LNCaP clone FGC (cell line): ENCODE measurements around the gene MARK3.

Experiments used
- DNase-seq: peaks from one replicate; pipeline ENCODE4 v3.0.0-alpha.2; 2011; ENCODE audit warnings: low read depth
- H3K4me3 ChIP-seq: 2 replicates; pipeline ENCODE4 v1.5.1; 2011; ENCODE audit warnings: mild to moderate bottlenecking, low read depth, low read length, control low read depth
- CTCF ChIP-seq: IDR thresholded peaks from 2 replicates; pipeline ENCODE4 v1.5.1; 2012; ENCODE audit warnings: mild to moderate bottlenecking; ENCODE audit not compliant: control insufficient read depth, insufficient read depth; ENCODE audit errors: extremely low read depth

Gene MARK3

GRCh38 chr14:103393676-103394626, 8.7 kb downstream of the MARK3 start:
- H3K4me3 ChIP-seq: no peak overlapping the region
- peak; percentile 45 for TF ChIP-seq CTCF
- DNase-seq: no peak

- no peak overlapping the region for H3K4me3 ChIP-seq
- TF ChIP-seq CTCF: no peak
- DNase-seq: no peak
Observed at GRCh38 chr14:103395244-103395643, 10.0 kb downstream of the MARK3 start.

- TF ChIP-seq CTCF: no peak
- H3K4me3 ChIP-seq: no peak overlapping the region
- no peak for DNase-seq
Observed at GRCh38 chr14:103396463-103396862, 11.2 kb downstream of the MARK3 start.

- no peak overlapping the region for H3K4me3 ChIP-seq
- DNase-seq: no peak
- no peak for TF ChIP-seq CTCF
Observed at GRCh38 chr14:103398427-103399195, 13.4 kb downstream of the MARK3 start.

- H3K4me3 ChIP-seq: no peak overlapping the region
- no peak for TF ChIP-seq CTCF
- no peak for DNase-seq
Observed at GRCh38 chr14:103400537-103400936, 15.3 kb downstream of the MARK3 start.

- no peak for TF ChIP-seq CTCF
- no peak for DNase-seq
- H3K4me3 ChIP-seq: no peak overlapping the region
Observed at GRCh38 chr14:103401223-103402214, 16.3 kb downstream of the MARK3 start.
